Dendritic cell treated with granulocyte-macrophage colony-stimulating factor and Interleukin-4, amounts not matched to agents 40 ng/mL and 50 ng/mL, for 4 days (primary cell): ENCODE measurements around the gene AGT.

Source experiments
- H3K27ac Mint-ChIP-seq: one replicate; pipeline ENCODE4 v1.8.0; 2022; ENCODE audit warnings: mild to moderate bottlenecking, mixed read lengths
- H3K27me3 Mint-ChIP-seq: one replicate; pipeline ENCODE4 v1.8.0; 2022; ENCODE audit warnings: mild to moderate bottlenecking, mixed read lengths
- H3K36me3 Mint-ChIP-seq: one replicate; pipeline ENCODE4 v1.8.0; 2022; ENCODE audit warnings: low read depth, mixed read lengths
- H3K4me1 Mint-ChIP-seq: one replicate; pipeline ENCODE4 v1.8.0; 2022; ENCODE audit warnings: low read depth, mixed read lengths
- H3K4me3 Mint-ChIP-seq: one replicate; pipeline ENCODE4 v1.8.0; 2022; ENCODE audit warnings: mild to moderate bottlenecking, moderate library complexity, mixed read lengths
- H3K9me3 Mint-ChIP-seq: one replicate; pipeline ENCODE4 v1.8.0; 2022; ENCODE audit warnings: mixed read lengths
- intact Hi-C: fragments of 100-400 bp; cut with micrococcal nuclease; formaldehyde crosslinking; loops from one replicate; pipeline ENCODE4 v1.15.0; 2022

The AGT gene

GRCh38 chr1:230713915-230714764 lies at the start of gene AGT:
Gene AGT, minus strand, starts transcription at chr1:230714122. Its CDS starts 3,299 bp downstream, at chr1:230710823.
- H3K27me3 Mint-ChIP-seq: peaks cover 3% of the 10 kb centered on the region
- intact Hi-C loops: no loop called here
- no peaks in the 10 kb centered on the region for H3K4me1 Mint-ChIP-seq
- H3K27ac Mint-ChIP-seq: no peak within 1 kb of the TSS
- H3K36me3 Mint-ChIP-seq: no peaks in the 10 kb centered on the region
- no peak within 1 kb of the TSS for H3K4me3 Mint-ChIP-seq
- peaks cover 8% of the 10 kb centered on the region for H3K9me3 Mint-ChIP-seq

- Mint-ChIP-seq H3K27ac (no peak overlapping the region), H3K9me3 (no peaks in the 10 kb centered on the region), H3K4me3 (no peak overlapping the region), H3K27me3 (peaks cover 8% of the 10 kb centered on the region), H3K4me1 (no peaks in the 10 kb centered on the region), H3K36me3 (no peaks in the 10 kb centered on the region)
- intact Hi-C loops: no loop called here
These were observed 47.7 kb upstream of the AGT start for GRCh38 chr1:230761443-230762167.

GRCh38 chr1:230760360-230760827 lies 46.5 kb upstream of the AGT start:
- Mint-ChIP-seq H3K27me3 (peaks cover 8% of the 10 kb centered on the region), H3K36me3 (no peaks in the 10 kb centered on the region), H3K4me1 (no peaks in the 10 kb centered on the region), H3K4me3 (no peak overlapping the region), H3K9me3 (no peaks in the 10 kb centered on the region), H3K27ac (no peak overlapping the region)
- intact Hi-C loops: no loop called here

GRCh38 chr1:230759369-230760065 lies 45.6 kb upstream of the AGT start:
- Mint-ChIP-seq H3K4me3 (no peak overlapping the region), H3K9me3 (no peaks in the 10 kb centered on the region), H3K27ac (no peak overlapping the region), H3K4me1 (no peaks in the 10 kb centered on the region), H3K27me3 (peaks cover 5% of the 10 kb centered on the region), H3K36me3 (no peaks in the 10 kb centered on the region)
- intact Hi-C loops: no loop called here

- Mint-ChIP-seq H3K36me3 (no peaks in the 10 kb centered on the region), H3K4me3 (no peak overlapping the region)
- intact Hi-C loops: no loop called here
These were observed 44.9 kb upstream of the AGT start for GRCh38 chr1:230758709-230759368.

GRCh38 chr1:230757856-230758708 lies 44.2 kb upstream of the AGT start:
- Mint-ChIP-seq H3K27ac (no peak overlapping the region), H3K9me3 (no peaks in the 10 kb centered on the region), H3K4me1 (peaks cover 5% of the 10 kb centered on the region), H3K4me3 (no peak overlapping the region), H3K36me3 (no peaks in the 10 kb centered on the region), H3K27me3 (peaks cover 3% of the 10 kb centered on the region)
- intact Hi-C loops: no loop called here

More at GRCh38 chr1:230758709-230759368, 44.9 kb upstream of the AGT start:
- Mint-ChIP-seq H3K9me3 (no peaks in the 10 kb centered on the region), H3K27ac (no peak overlapping the region), H3K27me3 (peaks cover 3% of the 10 kb centered on the region), H3K4me1 (peaks cover 3% of the 10 kb centered on the region)

- H3K4me1 Mint-ChIP-seq: peaks cover 5% of the 10 kb centered on the region
- no peaks in the 10 kb centered on the region for H3K27me3 Mint-ChIP-seq
- H3K4me3 Mint-ChIP-seq: no peak overlapping the region
- H3K27ac Mint-ChIP-seq: no peak overlapping the region
- H3K36me3 Mint-ChIP-seq: no peaks in the 10 kb centered on the region
- no peaks in the 10 kb centered on the region for H3K9me3 Mint-ChIP-seq
- intact Hi-C loops: no loop called here
These were observed 40.9 kb upstream of the AGT start for GRCh38 chr1:230754796-230755195.

- H3K27me3 Mint-ChIP-seq: no peaks in the 10 kb centered on the region
- no peak overlapping the region for H3K27ac Mint-ChIP-seq
- H3K36me3 Mint-ChIP-seq: no peaks in the 10 kb centered on the region
- H3K9me3 Mint-ChIP-seq: no peaks in the 10 kb centered on the region
- H3K4me1 Mint-ChIP-seq: peaks cover 5% of the 10 kb centered on the region
- peak overlapping the region; percentile 49 for H3K4me3 Mint-ChIP-seq
- intact Hi-C loops: no loop called here
These were observed 39.8 kb upstream of the AGT start for GRCh38 chr1:230753586-230754251.

GRCh38 chr1:230753191-230753585 lies 39.3 kb upstream of the AGT start:
- Mint-ChIP-seq H3K27ac (no peak overlapping the region), H3K4me3 (no peak overlapping the region), H3K27me3 (no peaks in the 10 kb centered on the region), H3K36me3 (no peaks in the 10 kb centered on the region), H3K4me1 (peaks cover 5% of the 10 kb centered on the region), H3K9me3 (no peaks in the 10 kb centered on the region)
- intact Hi-C loops: no loop called here

- no peak overlapping the region for H3K27ac Mint-ChIP-seq
- intact Hi-C loops: no loop called here
- no peaks in the 10 kb centered on the region for H3K36me3 Mint-ChIP-seq
- no peaks in the 10 kb centered on the region for H3K27me3 Mint-ChIP-seq
- H3K4me1 Mint-ChIP-seq: peaks cover 5% of the 10 kb centered on the region
- no peaks in the 10 kb centered on the region for H3K9me3 Mint-ChIP-seq
- H3K4me3 Mint-ChIP-seq: no peak overlapping the region
These were observed 38.5 kb upstream of the AGT start for GRCh38 chr1:230752407-230752806.

GRCh38 chr1:230750986-230751625 lies 37.2 kb upstream of the AGT start:
- Mint-ChIP-seq H3K4me3 (no peak overlapping the region), H3K4me1 (peaks cover 5% of the 10 kb centered on the region)
- intact Hi-C loops: no loop called here

GRCh38 chr1:230750576-230750975 lies 36.7 kb upstream of the AGT start:
- intact Hi-C loops: no loop called here
- H3K27ac Mint-ChIP-seq: no peak overlapping the region
- H3K4me3 Mint-ChIP-seq: no peak overlapping the region
- no peaks in the 10 kb centered on the region for H3K27me3 Mint-ChIP-seq
- no peaks in the 10 kb centered on the region for H3K9me3 Mint-ChIP-seq
- H3K4me1 Mint-ChIP-seq: peaks cover 5% of the 10 kb centered on the region
- no peaks in the 10 kb centered on the region for H3K36me3 Mint-ChIP-seq

More at GRCh38 chr1:230750986-230751625, 37.2 kb upstream of the AGT start:
- Mint-ChIP-seq H3K9me3 (no peaks in the 10 kb centered on the region), H3K36me3 (no peaks in the 10 kb centered on the region), H3K27ac (no peak overlapping the region), H3K27me3 (no peaks in the 10 kb centered on the region)
